A673 (cell line): ENCODE results near the gene BTN1A1. TPM values are rescaled to one million over a fixed set of nuclear protein-coding genes. Genes with fewer than 3 reads are reported as not detected.

Experiments used
- BruUV-seq: library from RNA; stranded (reverse); fragments of 400-500 nt; replicated peaks from 2 replicates; lab custom pipeline; 2021; lab: Mats Ljungman, UMichigan
- CTCF ChIA-PET: fragments of 300-600 bp; sonication (Branson Sonifier 250); formaldehyde crosslinking; loops from one replicate; lab custom pipeline; 2022; ENCODE audit warnings: antibody characterized with exemption; lab: Charles Lee
- POLR2A ChIA-PET: fragments of 300-600 bp; sonication (Branson Sonifier 250); formaldehyde crosslinking; loops from one replicate; lab custom pipeline; 2022; ENCODE audit warnings: antibody characterized with exemption; ENCODE audit not compliant: low non-redundant PET; lab: Charles Lee
- DNase-seq: peaks from one replicate; pipeline ENCODE4 v3.0.0-alpha.2; 2015; ENCODE audit warnings: low spot score
- H3K27ac ChIP-seq: fragments of 200-600 bp; sonication (generic); 2 replicates; pipeline ENCODE4 v1.5.1; 2016; ENCODE audit warnings: mixed run types, low read depth, mild to moderate bottlenecking, mixed read lengths, antibody characterized with exemption, low read length; ENCODE audit not compliant: poor library complexity, severe bottlenecking
- H3K27me3 ChIP-seq: fragments of 200-600 bp; sonication (generic); replicated peaks from 2 replicates; pipeline ENCODE4 v1.6.1; 2017; ENCODE audit warnings: mixed run types, low read depth, mild to moderate bottlenecking, mixed read lengths, antibody characterized with exemption, low read length; ENCODE audit not compliant: insufficient read depth, poor library complexity
- H3K36me3 ChIP-seq: fragments of 200-600 bp; sonication (generic); 2 replicates; pipeline ENCODE4 v1.6.1; 2016; ENCODE audit warnings: mixed run types, mild to moderate bottlenecking, mixed read lengths, antibody characterized with exemption, low read length; ENCODE audit not compliant: insufficient read depth, poor library complexity, severe bottlenecking
- H3K4me1 ChIP-seq: fragments of 200-600 bp; sonication (generic); 2 replicates; pipeline ENCODE4 v1.6.1; 2017; ENCODE audit warnings: mixed run types, mild to moderate bottlenecking, mixed read lengths, antibody characterized with exemption, low read length; ENCODE audit not compliant: insufficient read depth, poor library complexity, severe bottlenecking
- H3K4me3 ChIP-seq: fragments of 200-600 bp; sonication (generic); 2 replicates; pipeline ENCODE4 v1.5.1; 2016; ENCODE audit warnings: low read depth, mixed run types, mild to moderate bottlenecking, mixed read lengths, low read length; ENCODE audit not compliant: poor library complexity, severe bottlenecking
- H3K9me3 ChIP-seq: fragments of 200-600 bp; sonication (generic); 2 replicates; pipeline ENCODE4 v1.6.1; 2016; ENCODE audit warnings: mixed run types, low read depth, mild to moderate bottlenecking, mixed read lengths, antibody characterized with exemption, low read length; ENCODE audit not compliant: poor library complexity, severe bottlenecking
- EZH2 ChIP-seq: fragments of 200-600 bp; sonication (generic); IDR thresholded peaks from 2 replicates; pipeline ENCODE4 v1.6.1; 2017; ENCODE audit warnings: borderline replicate concordance, low read depth, mild to moderate bottlenecking, mixed read lengths, antibody characterized with exemption, low read length; ENCODE audit not compliant: poor library complexity, severe bottlenecking
- intact Hi-C: fragments of 100-400 bp; cut with micrococcal nuclease; formaldehyde crosslinking; loops from one replicate; pipeline ENCODE4 v1.10.0; 2022; ENCODE audit not compliant: unreplicated experiment
- total RNA-seq: library from RNA; stranded (reverse); gene quantifications from 2 replicates; pipeline ENCODE4 v1.2.3, GENCODE V29; 2021
- TF ChIP-seq, protein P1 (sequence below): fragments of 300-800, 200-600 bp; sonication (generic); conservative IDR thresholded peaks from 2 replicates; pipeline ENCODE4 v1.5.1; 2017; ENCODE audit warnings: low read depth, mild to moderate bottlenecking, antibody characterized with exemption, low read length, moderate library complexity, mixed read lengths

BTN1A1 gene
- total RNA-seq, 1 experiment from 2014 or later: not detected

DNA sequence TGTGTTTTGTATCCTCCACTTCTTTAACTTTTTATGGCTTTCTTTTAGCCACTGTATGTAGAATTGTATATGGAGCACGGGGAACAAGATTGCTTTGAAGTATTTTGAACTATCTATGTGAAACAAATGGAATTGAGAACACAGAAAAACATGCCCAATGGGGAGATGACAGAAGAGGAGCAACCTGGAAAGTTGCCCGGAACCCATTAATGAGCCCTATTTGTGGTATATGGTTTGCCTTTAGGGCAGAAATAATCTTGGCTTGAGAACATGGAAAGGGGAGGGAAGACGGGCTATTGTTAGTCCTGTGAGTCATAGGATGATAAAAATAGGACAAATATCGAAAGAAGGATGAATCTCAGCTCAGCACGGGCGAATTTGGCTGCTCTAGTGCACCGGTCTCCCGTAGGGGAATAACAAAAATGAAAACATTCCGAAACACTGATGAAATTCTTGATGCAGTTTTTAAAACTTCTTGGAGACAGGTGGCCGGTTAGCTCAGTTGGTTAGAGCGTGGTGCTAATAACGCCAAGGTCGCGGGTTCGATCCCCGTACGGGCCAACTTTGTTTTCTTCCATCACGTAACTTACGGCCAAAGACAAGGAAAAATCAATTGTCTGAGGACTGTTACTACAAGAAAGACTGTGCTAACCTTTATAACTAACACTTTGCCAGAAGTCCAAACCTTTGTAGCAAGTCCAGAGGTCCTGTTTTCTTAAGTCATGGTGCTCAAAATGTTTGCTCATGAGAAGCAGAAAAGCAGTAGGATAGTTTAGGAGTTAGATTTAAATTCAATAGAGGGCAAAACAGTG lies 53.7 kb downstream of the BTN1A1 start:
- no peak for TF ChIP-seq EZH2
- TF ChIP-seq, protein P1, sequence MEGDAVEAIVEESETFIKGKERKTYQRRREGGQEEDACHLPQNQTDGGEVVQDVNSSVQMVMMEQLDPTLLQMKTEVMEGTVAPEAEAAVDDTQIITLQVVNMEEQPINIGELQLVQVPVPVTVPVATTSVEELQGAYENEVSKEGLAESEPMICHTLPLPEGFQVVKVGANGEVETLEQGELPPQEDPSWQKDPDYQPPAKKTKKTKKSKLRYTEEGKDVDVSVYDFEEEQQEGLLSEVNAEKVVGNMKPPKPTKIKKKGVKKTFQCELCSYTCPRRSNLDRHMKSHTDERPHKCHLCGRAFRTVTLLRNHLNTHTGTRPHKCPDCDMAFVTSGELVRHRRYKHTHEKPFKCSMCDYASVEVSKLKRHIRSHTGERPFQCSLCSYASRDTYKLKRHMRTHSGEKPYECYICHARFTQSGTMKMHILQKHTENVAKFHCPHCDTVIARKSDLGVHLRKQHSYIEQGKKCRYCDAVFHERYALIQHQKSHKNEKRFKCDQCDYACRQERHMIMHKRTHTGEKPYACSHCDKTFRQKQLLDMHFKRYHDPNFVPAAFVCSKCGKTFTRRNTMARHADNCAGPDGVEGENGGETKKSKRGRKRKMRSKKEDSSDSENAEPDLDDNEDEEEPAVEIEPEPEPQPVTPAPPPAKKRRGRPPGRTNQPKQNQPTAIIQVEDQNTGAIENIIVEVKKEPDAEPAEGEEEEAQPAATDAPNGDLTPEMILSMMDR: no peak
- ChIA-PET CTCF (interaction anchor here (0.6 to 1.0 kb wide), 2 partner anchors 42 to 299 kb away, joined by 3 to 9 read pairs; no protein-coding TSS in a partner anchor), POLR2A (no interaction called here)
- intact Hi-C loops: loop anchor here (1.0 to 10.0 kb wide), 5 partner anchors 15 to 499 kb away; a partner anchor contains a TSS
- H3K36me3 ChIP-seq: no peaks in the 10 kb centered on the region
- H3K27ac ChIP-seq: peak overlapping the region; percentile 69
- no peaks in the 10 kb centered on the region for H3K9me3 ChIP-seq
- H3K4me3 ChIP-seq: peak overlapping the region; percentile 61
- BruUV-seq: no TSS peak
- peak; percentile 89 for DNase-seq
- H3K4me1 ChIP-seq: no peaks in the 10 kb centered on the region
- no peaks in the 10 kb centered on the region for H3K27me3 ChIP-seq

DNA sequence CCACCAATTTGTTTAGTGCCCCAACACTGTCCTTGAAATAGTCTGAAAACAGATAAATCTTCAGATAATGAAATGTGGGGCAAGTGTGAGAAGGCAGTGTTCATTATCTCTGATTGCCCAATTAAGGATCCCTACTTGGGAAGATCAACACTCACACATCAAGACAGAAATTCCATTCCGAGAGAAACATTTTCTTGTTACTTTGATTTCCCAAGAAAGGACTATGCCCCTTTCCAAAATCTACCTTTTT lies 54.3 kb downstream of the BTN1A1 start:
- TF ChIP-seq, protein P1: no peak
- TF ChIP-seq EZH2: no peak
- POLR2A ChIA-PET: no interaction called here
- Histone ChIP-seq H3K27me3 (no peaks in the 10 kb centered on the region), H3K36me3 (no peaks in the 10 kb centered on the region), H3K9me3 (no peaks in the 10 kb centered on the region), H3K4me1 (no peaks in the 10 kb centered on the region), H3K4me3 (peak overlapping the region; percentile 61), H3K27ac (peak overlapping the region; percentile 69)
- no TSS peak for BruUV-seq
- CTCF ChIA-PET: interaction anchor here (0.6 to 1.2 kb wide), 3 partner anchors 41 to 299 kb away, joined by 3 to 9 read pairs (median 5); no protein-coding TSS in a partner anchor
- no peak for DNase-seq
- intact Hi-C loops: loop anchor here (2.0 to 10.0 kb wide), 4 partner anchors 14 to 500 kb away; a partner anchor contains a TSS

DNA sequence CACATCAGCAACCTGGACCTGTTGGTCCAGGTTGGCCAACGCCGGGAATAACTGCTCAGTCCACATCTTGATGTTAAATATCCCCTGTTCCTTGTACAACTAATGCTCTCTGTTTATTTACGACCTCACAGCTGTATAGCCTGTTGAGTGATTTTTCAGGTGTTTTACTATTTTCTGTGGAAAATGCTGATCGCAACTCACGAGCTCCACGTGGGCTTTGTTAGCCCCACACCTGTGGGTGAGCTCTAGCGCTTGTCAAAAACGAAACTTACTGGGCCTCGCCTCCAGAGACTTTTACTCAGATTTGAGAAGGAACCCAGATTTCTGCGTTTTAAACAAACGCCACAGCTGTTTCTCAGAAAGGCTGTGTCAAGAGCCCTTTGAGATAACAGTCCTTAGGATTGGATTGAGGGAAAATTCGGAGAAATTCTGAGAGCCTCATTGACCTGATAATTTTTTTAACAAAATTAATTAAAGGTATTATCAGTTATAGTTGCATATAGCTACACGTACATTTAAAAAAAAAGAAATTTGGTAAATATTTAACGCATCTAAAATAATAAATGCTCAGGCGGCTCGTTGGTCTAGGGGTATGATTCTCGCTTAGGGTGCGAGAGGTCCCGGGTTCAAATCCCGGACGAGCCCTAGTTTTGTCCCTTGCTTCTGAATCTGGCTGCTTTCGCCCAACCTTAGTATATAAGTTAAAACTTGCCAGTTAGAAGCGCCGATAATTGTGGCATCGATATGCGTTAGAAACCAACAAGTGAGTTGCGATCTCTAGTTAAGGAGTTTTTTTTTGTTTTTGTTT lies 54.8 kb downstream of the BTN1A1 start:
- DNase-seq: peak; percentile 86
- ChIA-PET POLR2A (interaction anchor here (0.6 kb wide), 1 partner anchor 285 kb away, joined by 3 read pairs; no protein-coding TSS in a partner anchor), CTCF (interaction anchor here (0.6 to 1.2 kb wide), 2 partner anchors 41 to 300 kb away, joined by 5 to 9 read pairs; no protein-coding TSS in a partner anchor)
- Histone ChIP-seq H3K4me1 (no peaks in the 10 kb centered on the region), H3K9me3 (no peaks in the 10 kb centered on the region), H3K27me3 (no peaks in the 10 kb centered on the region), H3K4me3 (peak overlapping the region; percentile 61), H3K36me3 (no peaks in the 10 kb centered on the region), H3K27ac (peak overlapping the region; percentile 69)
- intact Hi-C loops: loop anchor here (2.0 to 10.0 kb wide), 5 partner anchors 14 to 500 kb away; a partner anchor contains a TSS
- TF ChIP-seq, protein P1: no peak
- TF ChIP-seq EZH2: no peak
- BruUV-seq: no TSS peak
